HG02678 (cell line): Measurements from ENCODE around the gene GRIN2D.

Experiments used
- ATAC-seq: cut with Tn5 transposase; IDR thresholded peaks from one replicate; pipeline ENCODE4 v1.9.1; 2021; ENCODE audit warnings: mild to moderate bottlenecking, moderate library complexity; ENCODE audit not compliant: unreplicated experiment

The GRIN2D gene

GRCh38 chr19:48441360-48442050 lies 48.0 kb downstream of the GRIN2D start:
- ATAC-seq, result no peak

GRCh38 chr19:48442116-48443035 lies 48.9 kb downstream of the GRIN2D start:
- ATAC-seq, result no peak

- no peak for ATAC-seq
Observed at GRCh38 chr19:48443256-48443655, 49.8 kb downstream of the GRIN2D start.
